Small intestine (tissue), 7 donors: ENCODE data around the gene RTCA. TPM values are rescaled to one million over a fixed set of nuclear protein-coding genes. Genes with fewer than 3 reads are reported as not detected.
"Not testable (repeated sequence)": the region's sequence is repeated elsewhere in the genome, so short reads cannot be mapped to it uniquely, and the experiment has no call there.

ENCODE experiments used
- DNase-seq, 2 donors: peaks; one replicate each; pipeline versions ENCODE4 v3.0.0 to v3.0.0-alpha.2; 2013
- FAIRE-seq: peaks from 2 replicates; lab custom pipeline; 2012; peaks lifted over from hg19 to GRCh38; lab: Jason Lieb, UNC
- H3K27ac ChIP-seq, 3 donors: one replicate each; pipeline ENCODE4 v1.5.1; 2013; ENCODE audit warnings: low read length in 2 of 3, mild to moderate bottlenecking in 2 of 3, control low read depth in 1 of 3, inconsistent platforms in 1 of 3, low read depth in 1 of 3, moderate library complexity in 1 of 3
- H3K27me3 ChIP-seq, 3 donors: one replicate each; pipeline ENCODE4 v1.6.1; 2013; ENCODE audit warnings: low read length in 3 of 3, inconsistent platforms in 1 of 3; ENCODE audit not compliant: control insufficient read depth in 3 of 3, insufficient read depth in 3 of 3
- H3K36me3 ChIP-seq, 3 donors: one replicate each; pipeline ENCODE4 v1.6.1; 2013; ENCODE audit warnings: low read length in 3 of 3, inconsistent platforms in 1 of 3, low read depth in 1 of 3, mild to moderate bottlenecking in 1 of 3, moderate library complexity in 1 of 3; ENCODE audit not compliant: control insufficient read depth in 3 of 3, insufficient read depth in 2 of 3
- H3K4me1 ChIP-seq, 3 donors: one replicate each; pipeline ENCODE4 v1.6.1; 2013; ENCODE audit warnings: low read length in 2 of 3, inconsistent platforms in 1 of 3, low read depth in 1 of 3, mild to moderate bottlenecking in 1 of 3, moderate library complexity in 1 of 3; ENCODE audit not compliant: control insufficient read depth in 3 of 3, insufficient read depth in 2 of 3
- H3K4me3 ChIP-seq, 3 donors: one replicate each; pipeline ENCODE4 v1.5.1; 2013; ENCODE audit warnings: low read length in 3 of 3, control low read depth in 1 of 3, inconsistent platforms in 1 of 3, low read depth in 1 of 3, mild to moderate bottlenecking in 1 of 3, moderate library complexity in 1 of 3
- H3K9me3 ChIP-seq, 2 donors: one replicate each; pipeline ENCODE4 v1.6.1; 2013; ENCODE audit warnings: low read depth in 1 of 2, low read length in 1 of 2; ENCODE audit not compliant: control insufficient read depth in 2 of 2, insufficient read depth in 1 of 2
- WGBS, 3 donors: extraction: QIAGEN DNeasy Blood & Tissue Kit; methylation state at CpG; one replicate each; pipeline ENCODE4 v1.1.7; 2013; 5-methylcytosine and 5-hydroxymethylcytosine counted together
- polyA plus RNA-seq, 4 donors: library from polyadenylated mRNA; stranded (reverse) in 3 of 4; unstranded in 1 of 4; fragments of 200-250 nt in 3 of 4; fragments of 120-200 nt in 1 of 4; gene quantifications; one replicate each; pipeline versions ENCODE4 v1.2.1 to v1.2.3, GENCODE V29; 2013
- donor health status: healthy with polysubstance abuse.
- donor health status: control.
- donor health status: control.
- donor health status: Bipolar disorder and iron deficiency.
- donor health status: healthy.

RTCA gene
- polyA plus RNA-seq, 4 donors, result 31.3 to 70.2 (median 46.6) TPM

- DNase-seq (peak; percentile 76 to 93), FAIRE-seq (no peak)
- Histone ChIP-seq H3K27me3 (no peaks in the 10 kb centered on the region), H3K4me1 (peaks cover 2 to 23% (median 7%) of the 10 kb centered on the region in 3 donors), H3K9me3 (peaks cover 0 to 21% of the 10 kb centered on the region in 2 donors), H3K36me3 (no peaks in the 10 kb centered on the region), H3K27ac (peak overlapping the region in 2 of 3 donors; percentile 27 to 68), H3K4me3 (no peak overlapping the region)
- 14 to 66% (median 38%) methylated on average over 2 of the region's 2 CpGs for WGBS, 3 donors
Observed at GRCh38 chr1:100320311-100321099, 54.5 kb downstream of the RTCA start.

GRCh38 chr1:100321100-100321493, 55.1 kb downstream of the RTCA start:
- DNase-seq (peak; percentile 9 to 26), FAIRE-seq (no peak)
- Histone ChIP-seq H3K4me3 (no peak overlapping the region), H3K27ac (peak overlapping the region in 2 of 3 donors; percentile 27 to 68), H3K36me3 (no peaks in the 10 kb centered on the region), H3K9me3 (peaks cover 0 to 15% of the 10 kb centered on the region in 2 donors), H3K27me3 (no peaks in the 10 kb centered on the region), H3K4me1 (peaks cover 2 to 23% (median 7%) of the 10 kb centered on the region in 3 donors)
- WGBS, 3 donors, result 77 to 93% (median 87%) methylated on average over 7 of the region's 7 CpGs

- Histone ChIP-seq H3K4me3 (no peak overlapping the region), H3K9me3 (peaks cover 0 to 13% of the 10 kb centered on the region in 2 donors), H3K4me1 (peaks cover 2 to 23% (median 7%) of the 10 kb centered on the region in 3 donors), H3K36me3 (no peaks in the 10 kb centered on the region), H3K27me3 (no peaks in the 10 kb centered on the region), H3K27ac (peak overlapping the region in 2 of 3 donors; percentile 27 to 68)
- 44 to 74% (median 56%) methylated on average over 8 of the region's 8 CpGs for WGBS, 3 donors
- DNase-seq, result peak; percentile 48 to 54
- no peak for FAIRE-seq
Observed at GRCh38 chr1:100321506-100321905, 55.5 kb downstream of the RTCA start.

GRCh38 chr1:100322436-100323211, 56.6 kb downstream of the RTCA start:
- H3K4me3 ChIP-seq, result no peak overlapping the region
- peaks cover 0 to 13% of the 10 kb centered on the region in 2 donors for H3K9me3 ChIP-seq
- peaks cover 2 to 23% (median 7%) of the 10 kb centered on the region in 3 donors for H3K4me1 ChIP-seq
- H3K36me3 ChIP-seq, result no peaks in the 10 kb centered on the region
- FAIRE-seq (no peak), DNase-seq (peak; percentile 68 to 89)
- no peaks in the 10 kb centered on the region for H3K27me3 ChIP-seq
- no peak overlapping the region for H3K27ac ChIP-seq
- WGBS, 3 donors, result 19 to 70% (median 38%) methylated on average over 1 of the region's 1 CpG

GRCh38 chr1:100323419-100324106, 57.5 kb downstream of the RTCA start:
- H3K4me1 ChIP-seq, result peaks cover 2 to 23% (median 7%) of the 10 kb centered on the region in 3 donors
- H3K27me3 ChIP-seq, result no peaks in the 10 kb centered on the region
- peak overlapping the region in 2 of 3 donors; percentile 40 to 52 for H3K27ac ChIP-seq
- WGBS, 3 donors, result 77 to 81% (median 78%) methylated on average over 6 of the region's 6 CpGs
- H3K4me3 ChIP-seq, result no peak overlapping the region
- peak in 1 of 2 donors; percentile 77 for DNase-seq
- no peak for FAIRE-seq
- peaks cover 0 to 13% of the 10 kb centered on the region in 2 donors for H3K9me3 ChIP-seq
- H3K36me3 ChIP-seq, result no peaks in the 10 kb centered on the region

- no peak for FAIRE-seq
Observed at GRCh38 chr1:100325415-100326324, 59.7 kb downstream of the RTCA start.

GRCh38 chr1:100326325-100326670, 60.3 kb downstream of the RTCA start:
- not testable (repeated sequence) for H3K27ac ChIP-seq, H3K4me3 ChIP-seq, FAIRE-seq, H3K36me3 ChIP-seq, DNase-seq, H3K27me3 ChIP-seq, H3K4me1 ChIP-seq, H3K9me3 ChIP-seq
- 77 to 92% (median 92%) methylated on average over 1 of the region's 1 CpG for WGBS, 3 donors

More at GRCh38 chr1:100325415-100326324, 59.7 kb downstream of the RTCA start:
- no peak for DNase-seq
- H3K27me3 ChIP-seq, result no peaks in the 10 kb centered on the region
- no peaks in the 10 kb centered on the region for H3K36me3 ChIP-seq
- 82 to 88% (median 87%) methylated on average over 7 of the region's 7 CpGs for WGBS, 3 donors
- no peaks in the 10 kb centered on the region for H3K9me3 ChIP-seq
- no peak overlapping the region for H3K4me3 ChIP-seq
- H3K4me1 ChIP-seq, result peaks cover 2 to 14% (median 4%) of the 10 kb centered on the region in 3 donors
- no peak overlapping the region for H3K27ac ChIP-seq
